ENCODE data around the gene ZNF438.

ZNF438 gene

DNA sequence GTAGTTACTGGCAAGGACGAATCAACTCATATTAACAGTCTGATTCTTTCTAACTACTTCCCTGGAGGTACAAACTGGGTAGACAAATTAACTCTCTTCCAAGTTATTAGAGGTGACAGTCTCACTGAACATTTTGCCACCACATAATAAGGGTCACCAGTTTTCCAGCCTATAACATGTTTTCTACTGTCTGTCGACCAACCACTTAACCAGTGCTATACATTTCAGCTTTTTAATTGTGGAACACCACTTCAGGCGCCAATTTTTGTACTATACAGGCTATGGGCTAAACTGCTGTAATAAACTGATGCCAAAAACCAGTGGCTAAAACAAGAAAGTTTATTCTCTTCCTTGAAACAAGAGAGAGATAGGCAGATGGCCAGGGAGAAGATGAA is 13.3 kb downstream of the ZNF438 start:
- H3K4me3 ChIP-seq (ENCODE audit: low read depth, low read length), result no peak overlapping the region
- TF ChIP-seq, protein P1, sequence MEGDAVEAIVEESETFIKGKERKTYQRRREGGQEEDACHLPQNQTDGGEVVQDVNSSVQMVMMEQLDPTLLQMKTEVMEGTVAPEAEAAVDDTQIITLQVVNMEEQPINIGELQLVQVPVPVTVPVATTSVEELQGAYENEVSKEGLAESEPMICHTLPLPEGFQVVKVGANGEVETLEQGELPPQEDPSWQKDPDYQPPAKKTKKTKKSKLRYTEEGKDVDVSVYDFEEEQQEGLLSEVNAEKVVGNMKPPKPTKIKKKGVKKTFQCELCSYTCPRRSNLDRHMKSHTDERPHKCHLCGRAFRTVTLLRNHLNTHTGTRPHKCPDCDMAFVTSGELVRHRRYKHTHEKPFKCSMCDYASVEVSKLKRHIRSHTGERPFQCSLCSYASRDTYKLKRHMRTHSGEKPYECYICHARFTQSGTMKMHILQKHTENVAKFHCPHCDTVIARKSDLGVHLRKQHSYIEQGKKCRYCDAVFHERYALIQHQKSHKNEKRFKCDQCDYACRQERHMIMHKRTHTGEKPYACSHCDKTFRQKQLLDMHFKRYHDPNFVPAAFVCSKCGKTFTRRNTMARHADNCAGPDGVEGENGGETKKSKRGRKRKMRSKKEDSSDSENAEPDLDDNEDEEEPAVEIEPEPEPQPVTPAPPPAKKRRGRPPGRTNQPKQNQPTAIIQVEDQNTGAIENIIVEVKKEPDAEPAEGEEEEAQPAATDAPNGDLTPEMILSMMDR (IDR thresholded peaks at IDR 0.05; ENCODE audit: low read depth, low read length, missing control alignments), result no peak
- in situ Hi-C loops (cut with HindIII; ENCODE audit: low sequenced_read_pairs), result no loop called here
- DNase-seq (ENCODE audit: low read depth), result no peak

DNA sequence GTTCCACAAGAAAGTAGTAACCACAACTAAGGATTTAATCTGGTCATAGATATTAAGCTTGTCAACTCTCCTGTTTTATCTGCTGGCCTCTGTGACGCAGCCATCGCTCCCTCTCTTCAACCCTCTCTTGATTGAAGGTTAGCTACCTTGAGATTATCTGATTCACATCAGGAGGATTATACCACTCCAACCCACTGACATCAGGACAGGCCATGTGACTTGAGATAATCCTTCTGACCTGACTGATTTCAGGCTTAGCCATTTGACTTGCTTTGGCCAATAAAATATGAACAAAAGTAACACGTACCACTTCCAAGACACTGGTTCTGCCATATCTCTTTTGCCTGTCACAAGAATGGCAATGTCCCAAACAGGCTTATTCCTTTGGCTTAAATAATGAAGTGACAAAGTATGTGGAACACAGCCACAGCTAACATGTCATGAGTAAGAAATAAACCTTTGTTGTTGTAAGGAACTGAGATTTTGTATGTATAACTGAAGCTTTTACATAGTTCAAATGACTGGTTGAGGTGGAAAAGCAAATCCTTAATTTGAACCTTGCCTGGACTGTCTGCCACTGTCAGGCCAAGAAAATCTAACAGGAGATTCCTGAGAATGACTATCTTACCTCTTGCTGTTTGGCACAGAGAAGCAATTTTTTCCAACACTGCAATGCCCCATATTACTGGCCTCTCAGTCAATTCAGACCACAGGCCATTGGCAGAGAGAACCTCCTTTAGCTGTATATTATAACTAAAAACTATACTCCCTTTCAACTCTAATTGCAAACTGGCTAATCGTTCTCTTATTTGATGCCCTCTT is 13.9 kb downstream of the ZNF438 start:
- in situ Hi-C loops (cut with HindIII; ENCODE audit: low sequenced_read_pairs), result no loop called here
- TF ChIP-seq, protein P1 (IDR thresholded peaks at IDR 0.05; ENCODE audit: low read depth, low read length, missing control alignments), result no peak
- DNase-seq (ENCODE audit: low read depth), result no peak
- H3K4me3 ChIP-seq (ENCODE audit: low read depth, low read length), result no peak overlapping the region

DNA sequence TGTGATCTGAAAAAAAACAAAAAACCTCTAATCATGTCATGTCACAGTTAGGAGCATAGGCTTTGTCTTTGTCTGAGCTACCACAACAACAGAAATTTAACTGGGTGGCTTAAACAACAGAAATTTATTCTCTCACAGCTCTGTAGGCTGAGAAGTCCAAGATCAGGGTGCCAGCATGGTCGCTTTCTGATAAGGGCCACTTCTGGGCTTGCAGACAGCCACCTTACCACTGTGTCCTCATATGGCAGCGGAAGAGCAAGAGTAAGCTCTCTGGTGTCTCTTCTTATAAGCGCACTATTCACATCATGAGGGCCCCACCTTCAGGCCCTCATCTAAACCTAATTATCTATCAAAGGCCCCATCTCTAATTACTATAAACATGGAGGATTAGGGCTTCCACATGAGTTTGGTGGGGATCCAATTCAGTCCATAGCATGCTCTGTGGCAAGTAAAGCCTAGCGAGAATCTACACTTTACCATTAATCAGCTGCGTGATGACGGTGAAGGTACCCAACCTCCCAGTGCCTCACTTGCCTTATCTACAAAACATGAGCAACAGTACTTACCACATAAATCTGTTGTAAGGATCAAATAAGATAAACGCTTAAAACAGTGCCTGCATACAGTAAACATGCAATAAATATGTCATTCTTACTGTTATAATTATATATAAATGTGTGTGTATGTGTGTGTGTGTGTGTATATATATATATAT is 17.3 kb downstream of the ZNF438 start:
- in situ Hi-C loops (cut with HindIII; ENCODE audit: low sequenced_read_pairs), result no loop called here
- DNase-seq (ENCODE audit: low read depth), result no peak
- no peak overlapping the region for H3K4me3 ChIP-seq (ENCODE audit: low read depth, low read length)
- TF ChIP-seq, protein P1 (IDR thresholded peaks at IDR 0.05; ENCODE audit: low read depth, low read length, missing control alignments), result no peak

DNA sequence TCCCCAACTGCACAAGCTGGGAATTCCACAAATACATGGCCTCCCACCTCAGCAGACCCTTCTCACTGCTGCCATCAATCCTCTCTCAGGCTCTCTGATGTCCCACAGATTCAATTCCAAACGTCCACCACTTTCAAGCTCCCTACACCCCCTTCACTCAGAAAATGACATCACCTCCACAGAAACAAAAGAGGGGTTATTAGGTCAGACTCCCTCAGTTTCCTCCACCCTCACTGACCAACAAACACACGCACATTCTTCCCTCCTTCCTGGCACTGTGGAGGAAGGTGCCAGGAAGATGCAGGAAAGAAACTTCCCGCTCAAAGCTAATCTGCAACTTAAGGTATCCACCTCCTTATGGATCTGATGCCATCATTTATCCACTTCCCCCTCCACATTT is 18.3 kb downstream of the ZNF438 start:
- DNase-seq (ENCODE audit: low read depth), result no peak
- TF ChIP-seq, protein P1 (IDR thresholded peaks at IDR 0.05; ENCODE audit: low read depth, low read length, missing control alignments), result no peak
- no peak overlapping the region for H3K4me3 ChIP-seq (ENCODE audit: low read depth, low read length)
- in situ Hi-C loops (cut with HindIII; ENCODE audit: low sequenced_read_pairs), result no loop called here

DNA sequence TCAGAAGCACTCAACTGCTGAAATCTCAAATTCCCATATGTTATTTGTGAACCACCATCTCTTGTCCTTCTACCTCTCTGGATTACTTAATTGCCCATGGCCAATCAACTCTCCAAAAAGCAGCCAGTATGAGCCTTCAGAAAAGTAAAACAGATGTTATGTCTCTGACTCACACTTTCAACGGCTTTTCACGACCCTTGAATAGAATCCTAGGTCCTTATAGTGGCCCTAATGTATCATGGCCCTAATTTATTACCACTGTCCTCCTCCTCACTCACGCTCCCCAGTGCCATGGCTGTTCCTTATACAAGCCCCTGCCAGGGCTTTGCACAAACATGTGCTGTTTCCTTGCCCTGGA is 20.0 kb downstream of the ZNF438 start:
- no peak for DNase-seq (ENCODE audit: low read depth)

DNA sequence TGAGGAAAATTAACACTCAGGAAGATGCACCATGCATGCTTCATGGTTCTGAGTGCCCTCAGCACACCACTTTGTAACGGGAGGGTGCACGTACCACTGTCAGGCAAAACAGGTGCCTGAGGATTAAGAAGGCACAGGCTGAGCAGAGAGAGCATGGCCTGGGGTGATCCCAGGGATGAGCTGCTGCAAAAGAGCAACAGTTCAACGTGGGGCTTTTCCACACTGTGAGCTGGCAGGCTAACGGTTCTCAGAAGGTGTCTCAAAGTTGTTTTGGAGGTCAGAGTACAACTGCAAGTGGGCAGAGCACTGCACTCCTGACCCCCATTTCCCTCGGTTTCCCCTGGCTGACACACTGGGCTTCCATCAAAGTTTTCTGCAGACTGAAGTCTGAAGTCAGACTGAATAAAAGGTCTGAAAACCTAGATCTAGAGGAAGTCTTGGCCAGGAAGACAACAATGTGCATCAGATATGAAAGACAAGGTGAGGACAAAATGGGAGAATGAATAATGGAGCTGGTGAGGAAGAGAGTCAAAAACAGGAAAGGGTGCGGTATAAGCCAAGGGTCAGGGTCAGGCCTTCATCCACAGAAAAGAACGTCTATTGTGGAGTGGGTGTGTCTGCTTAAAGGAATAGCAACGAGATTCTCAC is 20.5 kb downstream of the ZNF438 start:
- no peak overlapping the region for H3K4me3 ChIP-seq (ENCODE audit: low read depth, low read length)
- no peak for DNase-seq (ENCODE audit: low read depth)
- in situ Hi-C loops (cut with HindIII; ENCODE audit: low sequenced_read_pairs), result no loop called here
- TF ChIP-seq, protein P1 (IDR thresholded peaks at IDR 0.05; ENCODE audit: low read depth, low read length, missing control alignments), result no peak

More for the DNA sequence above, 20.0 kb downstream of the ZNF438 start:
- no peak overlapping the region for H3K4me3 ChIP-seq (ENCODE audit: low read depth, low read length)
- TF ChIP-seq, protein P1 (IDR thresholded peaks at IDR 0.05; ENCODE audit: low read depth, low read length, missing control alignments), result no peak
- in situ Hi-C loops (cut with HindIII; ENCODE audit: low sequenced_read_pairs), result no loop called here

All from astrocyte of the cerebellum (primary cell).